Nephron (organoid): ENCODE data around the gene CNPY4.

Experiments used
- H3K27ac Mint-ChIP-seq, 3 experiments: 2 replicates each; pipeline ENCODE4 v1.8.0; 2020; ENCODE audit warnings: mixed read lengths in 3 of 3, mild to moderate bottlenecking in 2 of 3, moderate library complexity in 1 of 3
- H3K27me3 Mint-ChIP-seq: 2 replicates; pipeline ENCODE4 v1.8.0; 2021; ENCODE audit warnings: low read depth, mild to moderate bottlenecking, moderate library complexity, mixed read lengths
- H3K36me3 Mint-ChIP-seq: 2 replicates; pipeline ENCODE4 v1.8.0; 2020; ENCODE audit warnings: low read depth, mixed read lengths
- H3K4me1 Mint-ChIP-seq: 2 replicates; pipeline ENCODE4 v1.8.0; 2020; ENCODE audit warnings: mixed read lengths
- H3K4me3 Mint-ChIP-seq, 3 experiments: 2 replicates each; pipeline ENCODE4 v1.8.0; 2020; ENCODE audit warnings: mild to moderate bottlenecking in 3 of 3, mixed read lengths in 3 of 3, moderate library complexity in 2 of 3
- H3K9me3 Mint-ChIP-seq: 2 replicates; pipeline ENCODE4 v1.8.0; 2020; ENCODE audit warnings: mixed read lengths
- CTCF ChIP-seq, 3 experiments: fragments of 200-600 bp; sonication (generic); IDR thresholded peaks; one replicate each; pipeline ENCODE4 v1.5.0; 2021; ENCODE audit warnings: antibody characterized with exemption in 3 of 3; ENCODE audit not compliant: unreplicated experiment in 3 of 3

Gene CNPY4

GRCh38 chr7:100119970-100120732 lies 717 bp downstream of the CNPY4 start:
- Mint-ChIP-seq H3K27ac (peak overlapping the region; percentile 99 to 100 (median 100)), H3K4me3 (peak overlapping the region; percentile 93 to 99 (median 96)), H3K9me3 (no peaks in the 10 kb centered on the region), H3K4me1 (peaks cover 20% of the 10 kb centered on the region), H3K27me3 (no peaks in the 10 kb centered on the region), H3K36me3 (peaks cover 18% of the 10 kb centered on the region)
- TF ChIP-seq CTCF (IDR thresholded peaks at IDR 0.05; ENCODE audit: unreplicated experiment in 3 of 3): no peak

- Mint-ChIP-seq H3K4me1 (peaks cover 20% of the 10 kb centered on the region), H3K9me3 (no peaks in the 10 kb centered on the region), H3K27ac (peak overlapping the region; percentile 99 to 100 (median 100)), H3K4me3 (peak overlapping the region; percentile 93 to 99 (median 96)), H3K36me3 (peaks cover 18% of the 10 kb centered on the region), H3K27me3 (no peaks in the 10 kb centered on the region)
- TF ChIP-seq CTCF (IDR thresholded peaks at IDR 0.05; ENCODE audit: unreplicated experiment in 3 of 3): no peak
Observed at GRCh38 chr7:100120733-100121036, 1.3 kb downstream of the CNPY4 start.

- H3K27me3 Mint-ChIP-seq: no peaks in the 10 kb centered on the region
- H3K4me1 Mint-ChIP-seq: peaks cover 25% of the 10 kb centered on the region
- H3K27ac Mint-ChIP-seq: peak overlapping the region in 2 of 3 experiments; percentile 33
- TF ChIP-seq CTCF (IDR thresholded peaks at IDR 0.05; ENCODE audit: unreplicated experiment in 3 of 3): no peak
- H3K4me3 Mint-ChIP-seq: peak overlapping the region; percentile 41 to 53 (median 48)
- H3K9me3 Mint-ChIP-seq: no peaks in the 10 kb centered on the region
- H3K36me3 Mint-ChIP-seq: peaks cover 10% of the 10 kb centered on the region
Observed at GRCh38 chr7:100122067-100122466, 2.6 kb downstream of the CNPY4 start.

- H3K36me3 Mint-ChIP-seq: peaks cover 10% of the 10 kb centered on the region
Observed at GRCh38 chr7:100122568-100122967, 3.1 kb downstream of the CNPY4 start.

GRCh38 chr7:100124301-100125230 lies 5.1 kb downstream of the CNPY4 start:
- Mint-ChIP-seq H3K4me3 (peak overlapping the region; percentile 97 to 99 (median 97)), H3K27me3 (no peaks in the 10 kb centered on the region), H3K4me1 (peaks cover 25% of the 10 kb centered on the region), H3K36me3 (peaks cover 10% of the 10 kb centered on the region), H3K27ac (peak overlapping the region; percentile 36 to 100 (median 77)), H3K9me3 (no peaks in the 10 kb centered on the region)
- no peak for TF ChIP-seq CTCF (IDR thresholded peaks at IDR 0.05; ENCODE audit: unreplicated experiment in 3 of 3)

More at GRCh38 chr7:100122568-100122967, 3.1 kb downstream of the CNPY4 start:
- H3K4me3 Mint-ChIP-seq: peak overlapping the region; percentile 54 to 65 (median 61)
- no peaks in the 10 kb centered on the region for H3K27me3 Mint-ChIP-seq
- peak overlapping the region in 1 of 3 experiments; percentile 33 for H3K27ac Mint-ChIP-seq
- H3K4me1 Mint-ChIP-seq: peaks cover 25% of the 10 kb centered on the region
- no peaks in the 10 kb centered on the region for H3K9me3 Mint-ChIP-seq
- no peak for TF ChIP-seq CTCF (IDR thresholded peaks at IDR 0.05; ENCODE audit: unreplicated experiment in 3 of 3)
